A673 (cell line): ENCODE measurements around the gene CRISPLD2. TPM values are rescaled to one million over a fixed set of nuclear protein-coding genes. Genes with fewer than 3 reads are reported as not detected.

Experiments used
- BruUV-seq: library from RNA; stranded (reverse); fragments of 400-500 nt; replicated peaks from 2 replicates; lab custom pipeline; 2021; lab: Mats Ljungman, UMichigan
- CTCF ChIA-PET: fragments of 300-600 bp; sonication (Branson Sonifier 250); formaldehyde crosslinking; loops from one replicate; lab custom pipeline; 2022; ENCODE audit warnings: antibody characterized with exemption; lab: Charles Lee
- POLR2A ChIA-PET: fragments of 300-600 bp; sonication (Branson Sonifier 250); formaldehyde crosslinking; loops from one replicate; lab custom pipeline; 2022; ENCODE audit warnings: antibody characterized with exemption; ENCODE audit not compliant: low non-redundant PET; lab: Charles Lee
- DNase-seq: peaks from one replicate; pipeline ENCODE4 v3.0.0-alpha.2; 2015; ENCODE audit warnings: low spot score
- H3K27ac ChIP-seq: fragments of 200-600 bp; sonication (generic); 2 replicates; pipeline ENCODE4 v1.5.1; 2016; ENCODE audit warnings: mixed run types, low read depth, mild to moderate bottlenecking, mixed read lengths, antibody characterized with exemption, low read length; ENCODE audit not compliant: poor library complexity, severe bottlenecking
- H3K27me3 ChIP-seq: fragments of 200-600 bp; sonication (generic); replicated peaks from 2 replicates; pipeline ENCODE4 v1.6.1; 2017; ENCODE audit warnings: mixed run types, low read depth, mild to moderate bottlenecking, mixed read lengths, antibody characterized with exemption, low read length; ENCODE audit not compliant: insufficient read depth, poor library complexity
- H3K36me3 ChIP-seq: fragments of 200-600 bp; sonication (generic); 2 replicates; pipeline ENCODE4 v1.6.1; 2016; ENCODE audit warnings: mixed run types, mild to moderate bottlenecking, mixed read lengths, antibody characterized with exemption, low read length; ENCODE audit not compliant: insufficient read depth, poor library complexity, severe bottlenecking
- H3K4me1 ChIP-seq: fragments of 200-600 bp; sonication (generic); 2 replicates; pipeline ENCODE4 v1.6.1; 2017; ENCODE audit warnings: mixed run types, mild to moderate bottlenecking, mixed read lengths, antibody characterized with exemption, low read length; ENCODE audit not compliant: insufficient read depth, poor library complexity, severe bottlenecking
- H3K4me3 ChIP-seq: fragments of 200-600 bp; sonication (generic); 2 replicates; pipeline ENCODE4 v1.5.1; 2016; ENCODE audit warnings: low read depth, mixed run types, mild to moderate bottlenecking, mixed read lengths, low read length; ENCODE audit not compliant: poor library complexity, severe bottlenecking
- H3K9me3 ChIP-seq: fragments of 200-600 bp; sonication (generic); 2 replicates; pipeline ENCODE4 v1.6.1; 2016; ENCODE audit warnings: mixed run types, low read depth, mild to moderate bottlenecking, mixed read lengths, antibody characterized with exemption, low read length; ENCODE audit not compliant: poor library complexity, severe bottlenecking
- EZH2 ChIP-seq: fragments of 200-600 bp; sonication (generic); IDR thresholded peaks from 2 replicates; pipeline ENCODE4 v1.6.1; 2017; ENCODE audit warnings: borderline replicate concordance, low read depth, mild to moderate bottlenecking, mixed read lengths, antibody characterized with exemption, low read length; ENCODE audit not compliant: poor library complexity, severe bottlenecking
- intact Hi-C: fragments of 100-400 bp; cut with micrococcal nuclease; formaldehyde crosslinking; loops from one replicate; pipeline ENCODE4 v1.10.0; 2022; ENCODE audit not compliant: unreplicated experiment
- total RNA-seq: library from RNA; stranded (reverse); gene quantifications from 2 replicates; pipeline ENCODE4 v1.2.3, GENCODE V29; 2021
- TF ChIP-seq, protein P1 (sequence below): fragments of 300-800, 200-600 bp; sonication (generic); conservative IDR thresholded peaks from 2 replicates; pipeline ENCODE4 v1.5.1; 2017; ENCODE audit warnings: low read depth, mild to moderate bottlenecking, antibody characterized with exemption, low read length, moderate library complexity, mixed read lengths

The CRISPLD2 gene
- total RNA-seq, 1 experiment from 2014 or later: 0.32 TPM

DNA sequence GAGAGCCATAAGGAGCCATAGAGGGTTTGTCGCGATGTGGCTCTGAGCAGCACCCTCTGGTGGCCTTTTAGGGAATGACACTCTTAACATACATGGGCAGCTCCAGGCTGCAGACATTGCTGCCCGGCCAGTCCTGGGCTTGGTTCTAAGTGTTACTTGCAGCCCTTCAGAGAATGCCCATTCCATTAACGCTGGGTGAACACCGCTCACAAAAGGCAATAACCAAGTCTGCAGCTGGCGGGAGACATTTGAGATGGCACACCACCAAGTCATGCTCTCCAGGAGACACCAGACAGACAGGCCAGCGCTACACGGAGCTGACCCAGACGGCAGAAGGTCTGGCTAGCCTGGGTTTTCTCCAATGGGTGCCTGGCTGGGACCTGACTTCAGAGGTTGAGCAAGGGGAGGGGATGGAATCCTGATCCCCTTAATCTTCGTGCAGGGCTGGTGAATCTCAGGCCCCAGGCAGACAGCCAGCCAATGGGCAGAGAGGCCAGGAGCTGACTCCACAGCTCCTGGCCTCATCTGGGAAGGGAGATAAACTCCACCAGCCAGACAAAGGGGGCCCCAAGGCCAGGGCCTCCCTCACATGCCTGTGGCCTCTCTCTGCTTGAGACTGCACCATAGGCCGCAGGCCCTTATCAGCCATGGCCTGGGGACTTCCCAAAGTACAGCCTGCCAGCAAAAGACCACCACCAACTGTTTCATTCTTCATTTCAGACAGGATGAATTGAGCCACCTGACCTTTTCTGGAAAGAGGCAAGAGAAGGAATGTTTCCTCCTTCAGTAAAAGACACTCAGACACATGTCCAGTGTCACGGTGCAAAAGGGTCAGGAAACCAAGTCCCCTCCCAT is 132.8 kb downstream of the CRISPLD2 start:
- no peak for TF ChIP-seq EZH2
- TF ChIP-seq, protein P1, sequence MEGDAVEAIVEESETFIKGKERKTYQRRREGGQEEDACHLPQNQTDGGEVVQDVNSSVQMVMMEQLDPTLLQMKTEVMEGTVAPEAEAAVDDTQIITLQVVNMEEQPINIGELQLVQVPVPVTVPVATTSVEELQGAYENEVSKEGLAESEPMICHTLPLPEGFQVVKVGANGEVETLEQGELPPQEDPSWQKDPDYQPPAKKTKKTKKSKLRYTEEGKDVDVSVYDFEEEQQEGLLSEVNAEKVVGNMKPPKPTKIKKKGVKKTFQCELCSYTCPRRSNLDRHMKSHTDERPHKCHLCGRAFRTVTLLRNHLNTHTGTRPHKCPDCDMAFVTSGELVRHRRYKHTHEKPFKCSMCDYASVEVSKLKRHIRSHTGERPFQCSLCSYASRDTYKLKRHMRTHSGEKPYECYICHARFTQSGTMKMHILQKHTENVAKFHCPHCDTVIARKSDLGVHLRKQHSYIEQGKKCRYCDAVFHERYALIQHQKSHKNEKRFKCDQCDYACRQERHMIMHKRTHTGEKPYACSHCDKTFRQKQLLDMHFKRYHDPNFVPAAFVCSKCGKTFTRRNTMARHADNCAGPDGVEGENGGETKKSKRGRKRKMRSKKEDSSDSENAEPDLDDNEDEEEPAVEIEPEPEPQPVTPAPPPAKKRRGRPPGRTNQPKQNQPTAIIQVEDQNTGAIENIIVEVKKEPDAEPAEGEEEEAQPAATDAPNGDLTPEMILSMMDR: peak; percentile 79
- BruUV-seq: no TSS peak
- peak; percentile 83 for DNase-seq
- CTCF ChIA-PET: interaction anchor here (0.6 to 2.7 kb wide), 8 partner anchors 10 to 1215 kb away, joined by 3 to 14 read pairs (median 4); no protein-coding TSS in a partner anchor
- H3K4me1 ChIP-seq: no peaks in the 10 kb centered on the region
- no peak overlapping the region for H3K27ac ChIP-seq
- H3K4me3 ChIP-seq: no peak overlapping the region
- POLR2A ChIA-PET: no interaction called here
- H3K36me3 ChIP-seq: no peaks in the 10 kb centered on the region
- no peaks in the 10 kb centered on the region for H3K9me3 ChIP-seq
- H3K27me3 ChIP-seq: no peaks in the 10 kb centered on the region
- intact Hi-C loops: loop anchor here (1.0 kb wide), 3 partner anchors 27 to 329 kb away; no protein-coding TSS in a partner anchor

DNA sequence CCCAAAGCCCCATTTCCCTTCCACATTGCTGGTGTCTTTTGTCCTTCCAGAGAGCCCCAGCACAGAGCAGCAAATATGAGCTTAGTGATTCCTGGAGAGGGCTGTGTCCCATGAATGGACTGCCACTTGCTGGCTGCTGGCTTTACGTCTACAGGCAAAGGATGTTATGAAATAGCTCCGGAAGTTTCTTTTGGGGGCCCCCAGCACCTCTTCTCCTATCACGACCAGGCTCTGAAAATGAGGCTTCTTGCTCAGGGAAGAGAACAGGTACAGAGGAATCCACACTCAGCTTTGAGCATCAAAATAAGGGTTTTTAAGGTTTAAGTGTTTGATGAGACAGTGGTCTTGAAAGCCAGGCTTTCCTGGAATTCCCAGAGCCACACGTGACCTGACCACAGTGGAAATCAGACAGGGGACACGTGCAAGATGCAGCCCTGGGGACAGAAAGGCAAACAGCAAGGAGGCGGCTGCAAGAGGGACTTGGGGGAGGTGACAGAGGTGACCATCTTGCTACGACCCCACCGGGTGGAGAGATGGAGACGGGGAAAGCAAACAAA is 133.5 kb downstream of the CRISPLD2 start:
- no peaks in the 10 kb centered on the region for H3K9me3 ChIP-seq
- no peak overlapping the region for H3K27ac ChIP-seq
- no peaks in the 10 kb centered on the region for H3K4me1 ChIP-seq
- BruUV-seq: no TSS peak
- POLR2A ChIA-PET: no interaction called here
- H3K27me3 ChIP-seq: no peaks in the 10 kb centered on the region
- DNase-seq: no peak
- H3K36me3 ChIP-seq: no peaks in the 10 kb centered on the region
- intact Hi-C loops: no loop called here
- CTCF ChIA-PET: interaction anchor here (0.7 to 2.7 kb wide), 4 partner anchors 10 to 198 kb away, joined by 3 to 14 read pairs (median 4); no protein-coding TSS in a partner anchor
- TF ChIP-seq EZH2: no peak
- TF ChIP-seq, protein P1: no peak
- no peak overlapping the region for H3K4me3 ChIP-seq

DNA sequence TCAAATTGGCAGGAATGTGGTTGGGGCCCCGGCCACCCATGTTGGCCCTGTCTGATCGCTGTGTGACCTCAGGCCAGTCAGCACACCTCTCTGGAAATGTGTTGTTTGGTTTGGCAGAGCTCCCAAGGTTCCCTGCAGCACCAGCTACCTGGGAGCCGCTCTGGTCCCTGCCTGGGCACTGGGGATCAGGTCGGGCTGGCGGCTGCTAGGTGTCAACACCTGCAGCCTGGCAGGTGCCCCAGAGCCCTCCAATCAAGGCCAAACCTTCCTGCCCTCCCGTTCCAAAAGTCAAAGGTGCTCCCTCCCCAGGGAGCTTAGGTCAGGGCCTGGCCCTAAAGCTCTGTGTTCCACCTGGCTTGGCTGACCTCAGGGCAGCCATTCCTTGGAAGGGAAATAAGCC is 135.6 kb downstream of the CRISPLD2 start:
- intact Hi-C loops: no loop called here
- TF ChIP-seq, protein P1: no peak
- TF ChIP-seq EZH2: no peak
- CTCF ChIA-PET: no interaction called here
- Histone ChIP-seq H3K27me3 (no peaks in the 10 kb centered on the region), H3K36me3 (no peaks in the 10 kb centered on the region), H3K4me3 (no peak overlapping the region), H3K9me3 (no peaks in the 10 kb centered on the region), H3K4me1 (no peaks in the 10 kb centered on the region), H3K27ac (no peak overlapping the region)
- POLR2A ChIA-PET: no interaction called here
- no TSS peak for BruUV-seq
- DNase-seq: no peak
